HG03280 (cell line): Measurements from ENCODE around the gene AIG1.
"Not testable (repeated sequence)": the region's sequence is repeated elsewhere in the genome, so short reads cannot be mapped to it uniquely, and the experiment has no call there.

ENCODE experiments used
- ATAC-seq: cut with Tn5 transposase; IDR thresholded peaks from one replicate; pipeline ENCODE4 v1.9.1; 2021; ENCODE audit warnings: mild to moderate bottlenecking, moderate library complexity; ENCODE audit not compliant: unreplicated experiment

Gene AIG1

GRCh38 chr6:143060806-143061596 lies at the start of gene AIG1:
TSS of gene AIG1 (plus strand) at chr6:143060889. CDS start at chr6:143060926, 37 bp downstream.
- ATAC-seq: peak; percentile 70

- ATAC-seq: no peak
Measured at GRCh38 chr6:143014764-143015163, 45.9 kb upstream of the AIG1 start.

GRCh38 chr6:143015300-143015706 lies 45.4 kb upstream of the AIG1 start:
- no peak for ATAC-seq

- no peak for ATAC-seq
Measured at GRCh38 chr6:143018955-143019354, 41.7 kb upstream of the AIG1 start.

- ATAC-seq: not testable (repeated sequence)
Measured at GRCh38 chr6:143020862-143021261, 39.8 kb upstream of the AIG1 start.

- ATAC-seq: no peak
Measured at GRCh38 chr6:143021543-143021942, 39.1 kb upstream of the AIG1 start.

GRCh38 chr6:143022587-143022986 lies 38.1 kb upstream of the AIG1 start:
- no peak for ATAC-seq

- ATAC-seq: no peak
Measured at GRCh38 chr6:143023695-143024094, 37.0 kb upstream of the AIG1 start.

- ATAC-seq: no peak
Measured at GRCh38 chr6:143024977-143025376, 35.7 kb upstream of the AIG1 start.

GRCh38 chr6:143026696-143027449 lies 33.8 kb upstream of the AIG1 start:
- ATAC-seq: peak; percentile 54

GRCh38 chr6:143034689-143035334 lies 25.9 kb upstream of the AIG1 start:
- ATAC-seq: no peak

GRCh38 chr6:143037470-143037869 lies 23.2 kb upstream of the AIG1 start:
- ATAC-seq: no peak

GRCh38 chr6:143038833-143039232 lies 21.9 kb upstream of the AIG1 start:
- ATAC-seq: no peak

- no peak for ATAC-seq
Measured at GRCh38 chr6:143039548-143039947, 21.1 kb upstream of the AIG1 start.

- no peak for ATAC-seq
Measured at GRCh38 chr6:143040018-143040417, 20.7 kb upstream of the AIG1 start.

- not testable (repeated sequence) for ATAC-seq
Measured at GRCh38 chr6:143044345-143044744, 16.3 kb upstream of the AIG1 start.

GRCh38 chr6:143049611-143050010 lies 11.1 kb upstream of the AIG1 start:
- no peak for ATAC-seq

- ATAC-seq: no peak
Measured at GRCh38 chr6:143050509-143050908, 10.2 kb upstream of the AIG1 start.

GRCh38 chr6:143052282-143052681 lies 8.4 kb upstream of the AIG1 start:
- ATAC-seq: no peak

GRCh38 chr6:143053856-143054255 lies 6.8 kb upstream of the AIG1 start:
- no peak for ATAC-seq

- no peak for ATAC-seq
Measured at GRCh38 chr6:143054329-143054728, 6.4 kb upstream of the AIG1 start.

- ATAC-seq: no peak
Measured at GRCh38 chr6:143055213-143055612, 5.5 kb upstream of the AIG1 start.
